RCC 7860 (cell line): ENCODE results near the gene WDR59.

Experiments
- DNase-seq: peaks from one replicate; pipeline ENCODE4 v3.0.0-alpha.2; 2015; ENCODE audit warnings: low spot score
- FAIRE-seq: peaks from 2 replicates; lab custom pipeline; 2012; peaks lifted over from hg19 to GRCh38; lab: Jason Lieb, UNC

WDR59 gene

GRCh38 chr16:74984194-74984528, 762 bp downstream of the WDR59 start:
- FAIRE-seq (no peak), DNase-seq (no peak)

- FAIRE-seq (no peak), DNase-seq (no peak)
These were observed 2.7 kb downstream of the WDR59 start for GRCh38 chr16:74982256-74982655.

- FAIRE-seq (no peak), DNase-seq (no peak)
These were observed 9.3 kb downstream of the WDR59 start for GRCh38 chr16:74975591-74975990.

GRCh38 chr16:74973304-74973703, 11.6 kb downstream of the WDR59 start:
- DNase-seq = no peak
- no peak for FAIRE-seq

GRCh38 chr16:74954763-74955162, 30.2 kb downstream of the WDR59 start:
- DNase-seq (no peak), FAIRE-seq (no peak)

- FAIRE-seq = no peak
These were observed 33.2 kb downstream of the WDR59 start for GRCh38 chr16:74951681-74952080.

GRCh38 chr16:74951206-74951605, 33.7 kb downstream of the WDR59 start:
- FAIRE-seq (no peak), DNase-seq (no peak)

More at GRCh38 chr16:74951681-74952080, 33.2 kb downstream of the WDR59 start:
- DNase-seq = no peak

GRCh38 chr16:74950511-74950910, 34.4 kb downstream of the WDR59 start:
- DNase-seq (no peak), FAIRE-seq (no peak)

GRCh38 chr16:74949309-74949708, 35.6 kb downstream of the WDR59 start:
- no peak for FAIRE-seq
- DNase-seq = no peak

- no peak for DNase-seq
- FAIRE-seq = no peak
These were observed 40.5 kb downstream of the WDR59 start for GRCh38 chr16:74944466-74944865.

- no peak for FAIRE-seq
- DNase-seq = no peak
These were observed 41.7 kb downstream of the WDR59 start for GRCh38 chr16:74942977-74943918.

- no peak for DNase-seq
- no peak for FAIRE-seq
These were observed 42.4 kb downstream of the WDR59 start for GRCh38 chr16:74942566-74942965.

- DNase-seq (no peak), FAIRE-seq (no peak)
These were observed 45.2 kb downstream of the WDR59 start for GRCh38 chr16:74939688-74940087.

- DNase-seq = peak; percentile 83
- peak; percentile 92 for FAIRE-seq
These were observed 47.9 kb downstream of the WDR59 start for GRCh38 chr16:74936902-74937560.

- no peak for DNase-seq
- FAIRE-seq = no peak
These were observed 53.5 kb downstream of the WDR59 start for GRCh38 chr16:74931445-74931844.

- no peak for FAIRE-seq
- no peak for DNase-seq
These were observed 55.3 kb downstream of the WDR59 start for GRCh38 chr16:74929636-74930035.

GRCh38 chr16:74926805-74927204, 58.1 kb downstream of the WDR59 start:
- no peak for FAIRE-seq
- no peak for DNase-seq

- FAIRE-seq (no peak), DNase-seq (no peak)
These were observed 61.0 kb downstream of the WDR59 start for GRCh38 chr16:74923766-74924460.

GRCh38 chr16:74922150-74923138, 62.5 kb downstream of the WDR59 start:
- DNase-seq = no peak
- FAIRE-seq = no peak

- DNase-seq (no peak), FAIRE-seq (no peak)
These were observed 63.9 kb downstream of the WDR59 start for GRCh38 chr16:74921051-74921450.
